GOT3 (cell line): ENCODE data around the gene IYD.
"Not testable (repeated sequence)": the region's sequence is repeated elsewhere in the genome, so short reads cannot be mapped to it uniquely, and the experiment has no call there.

Source experiments
- DNase-seq: peaks from one replicate; lab custom pipeline; 2025; ENCODE audit warnings: mixed read lengths; lab: John Stamatoyannopoulos, UW

IYD gene

GRCh38 chr6:150352321-150353296 is 16.2 kb upstream of the IYD start:
- no peak for DNase-seq

GRCh38 chr6:150353445-150353844 is 15.4 kb upstream of the IYD start:
- no peak for DNase-seq

GRCh38 chr6:150354754-150355571 is 13.8 kb upstream of the IYD start:
- no peak for DNase-seq

- no peak for DNase-seq
These were observed 12.9 kb upstream of the IYD start for GRCh38 chr6:150355932-150356331.

- no peak for DNase-seq
These were observed 6.9 kb upstream of the IYD start for GRCh38 chr6:150361876-150362275.

- no peak for DNase-seq
These were observed 5.1 kb upstream of the IYD start for GRCh38 chr6:150363733-150364132.

GRCh38 chr6:150366118-150366778 is 2.6 kb upstream of the IYD start:
- no peak for DNase-seq

- no peak for DNase-seq
These were observed 596 bp downstream of the IYD start for GRCh38 chr6:150369408-150369807.

GRCh38 chr6:150370112-150370511 is 1.3 kb downstream of the IYD start:
- DNase-seq = no peak

GRCh38 chr6:150371356-150371755 is 2.5 kb downstream of the IYD start:
- no peak for DNase-seq

GRCh38 chr6:150372051-150372450 is 3.2 kb downstream of the IYD start:
- DNase-seq = no peak

- DNase-seq = peak; percentile 29
These were observed 4.5 kb downstream of the IYD start for GRCh38 chr6:150373260-150373701.

GRCh38 chr6:150374346-150374745 is 5.5 kb downstream of the IYD start:
- DNase-seq = not testable (repeated sequence)

GRCh38 chr6:150377211-150377781 is 8.5 kb downstream of the IYD start:
- no peak for DNase-seq

- DNase-seq = no peak
These were observed 11.4 kb downstream of the IYD start for GRCh38 chr6:150380256-150380655.

- no peak for DNase-seq
These were observed 13.4 kb downstream of the IYD start for GRCh38 chr6:150382171-150382570.

GRCh38 chr6:150391414-150391813 is 22.6 kb downstream of the IYD start:
- no peak for DNase-seq

- no peak for DNase-seq
These were observed 23.1 kb downstream of the IYD start for GRCh38 chr6:150391890-150392289.

GRCh38 chr6:150392452-150393220 is 23.8 kb downstream of the IYD start:
- no peak for DNase-seq

- DNase-seq = no peak
These were observed 25.5 kb downstream of the IYD start for GRCh38 chr6:150394053-150394898.
